Endothelial cell of umbilical vein (primary cell): ENCODE results near the gene SP6. TPM values are rescaled to one million over a fixed set of nuclear protein-coding genes. Genes with fewer than 3 reads are reported as not detected.

Experiments used
- BruUV-seq: library from RNA; stranded (reverse); fragments of 400-500 nt; replicated peaks from 2 replicates; lab custom pipeline; 2021; lab: Mats Ljungman, UMichigan
- CTCF ChIA-PET: fragments of 300-600, 350-600 bp; sonication (Branson Sonifier 250); formaldehyde crosslinking; loops from one replicate; lab custom pipeline; 2021; ENCODE audit warnings: antibody characterized with exemption, inconsistent platforms; lab: Charles Lee
- POLR2A ChIA-PET: fragments of 300-600, 350-600 bp; sonication (Branson Sonifier 250); formaldehyde crosslinking; loops from one replicate; lab custom pipeline; 2021; ENCODE audit warnings: antibody characterized with exemption, inconsistent platforms; lab: Charles Lee
- DNase-seq: peaks from one replicate; pipeline ENCODE4 v3.0.0-alpha.2; 2011; ENCODE audit warnings: low read depth, low spot score
- FAIRE-seq: peaks from 2 replicates; lab custom pipeline; 2011; peaks lifted over from hg19 to GRCh38; lab: Jason Lieb, UNC
- H2AFZ ChIP-seq: 2 replicates; pipeline ENCODE4 v1.6.0; 2012; ENCODE audit warnings: low read depth, low read length, control low read depth, inconsistent platforms
- H3K27ac ChIP-seq: 2 replicates; pipeline ENCODE4 v1.5.1; 2011; ENCODE audit warnings: low read depth, mild to moderate bottlenecking, control low read depth, low read length, moderate library complexity; ENCODE audit not compliant: insufficient read depth
- H3K27me3 ChIP-seq, 2 experiments: 2 replicates each; pipeline versions ENCODE4 v1.6.0 to v1.6.1; 2011; ENCODE audit warnings: low read length in 2 of 2, mixed read lengths in 1 of 2; ENCODE audit not compliant: control insufficient read depth in 2 of 2, insufficient read depth in 2 of 2
- H3K36me3 ChIP-seq, 2 experiments: 2 replicates in 1 of 2; 3 replicates in 1 of 2; pipeline ENCODE4 v1.5.1; 2011; ENCODE audit warnings: low read length in 2 of 2, mild to moderate bottlenecking in 1 of 2, moderate library complexity in 1 of 2; ENCODE audit not compliant: control insufficient read depth in 2 of 2, insufficient read depth in 2 of 2; ENCODE audit errors: extremely low read depth in 1 of 2
- H3K4me1 ChIP-seq: 3 replicates; pipeline ENCODE4 v1.5.1; 2011; ENCODE audit warnings: mild to moderate bottlenecking, low read length; ENCODE audit not compliant: control insufficient read depth, insufficient read depth; ENCODE audit errors: extremely low read depth
- H3K4me2 ChIP-seq: 2 replicates; pipeline ENCODE4 v1.6.1; 2011; ENCODE audit warnings: low read length, control low read depth, mixed read lengths; ENCODE audit not compliant: insufficient read depth
- H3K4me3 ChIP-seq, 3 experiments: fragments of 200-600 bp in 1 of 3; sonication (generic), shearing (Covaris generic) in 1 of 3; replicated peaks in 1 of 3; 2 replicates each; pipeline ENCODE4 v1.5.1; 2011 to 2016; ENCODE audit warnings: control low read depth in 3 of 3, low read length in 3 of 3, mild to moderate bottlenecking in 2 of 3, inconsistent platforms in 1 of 3, low read depth in 1 of 3, moderate library complexity in 1 of 3; ENCODE audit not compliant: insufficient read depth in 1 of 3
- H3K79me2 ChIP-seq: 2 replicates; pipeline ENCODE4 v1.6.0; 2012; ENCODE audit warnings: low read length, inconsistent platforms; ENCODE audit not compliant: control insufficient read depth, insufficient read depth
- H3K9ac ChIP-seq: replicated peaks from 2 replicates; pipeline ENCODE3; 2011; ENCODE audit warnings: low read length, control low read depth; ENCODE audit not compliant: insufficient read depth; ENCODE audit errors: extremely low read depth
- H3K9me1 ChIP-seq: replicated peaks from 3 replicates; pipeline ENCODE4 v1.6.0; 2011; ENCODE audit warnings: mild to moderate bottlenecking, low read length; ENCODE audit not compliant: control insufficient read depth, insufficient read depth; ENCODE audit errors: extremely low read depth
- H3K9me3 ChIP-seq: replicated peaks from 2 replicates; pipeline ENCODE4 v1.5.1; 2012; ENCODE audit warnings: low read length, inconsistent platforms; ENCODE audit not compliant: control insufficient read depth, insufficient read depth
- H4K20me1 ChIP-seq: replicated peaks from 2 replicates; pipeline ENCODE3; 2011; ENCODE audit warnings: mild to moderate bottlenecking, low read length; ENCODE audit not compliant: control insufficient read depth, insufficient read depth; ENCODE audit errors: extremely low read depth
- EZH2 ChIP-seq: IDR thresholded peaks from 2 replicates; pipeline ENCODE4 v1.6.1; 2012; ENCODE audit warnings: borderline replicate concordance, low read depth, mild to moderate bottlenecking, moderate library complexity, low read length, inconsistent platforms; ENCODE audit not compliant: severe bottlenecking
- FOS ChIP-seq: IDR thresholded peaks from 2 replicates; pipeline ENCODE4 v1.6.1; 2011; ENCODE audit warnings: mild to moderate bottlenecking, low read length, moderate library complexity, borderline replicate concordance; ENCODE audit not compliant: insufficient read depth
- GATA2 ChIP-seq: IDR thresholded peaks from 2 replicates; pipeline ENCODE4 v1.7.0; 2011; ENCODE audit warnings: low read depth, mild to moderate bottlenecking, moderate library complexity, mixed read lengths, low read length; ENCODE audit not compliant: insufficient read length, insufficient read depth
- JUN ChIP-seq: IDR thresholded peaks from 2 replicates; pipeline ENCODE4 v1.6.1; 2011; ENCODE audit warnings: borderline replicate concordance, low read depth; ENCODE audit not compliant: insufficient read length, insufficient read depth
- MYC ChIP-seq: IDR thresholded peaks from one replicate; pipeline ENCODE4 v1.6.1; 2011; ENCODE audit warnings: mild to moderate bottlenecking, low read depth, low read length
- POLR2A ChIP-seq: IDR thresholded peaks from 2 replicates; pipeline ENCODE4 v1.6.1; 2012; ENCODE audit warnings: low read depth, mild to moderate bottlenecking, control low read depth, low read length
- POLR2AphosphoS5 ChIP-seq: IDR thresholded peaks from 2 replicates; pipeline ENCODE4 v1.6.1; 2012; ENCODE audit warnings: low read depth, mild to moderate bottlenecking, control low read depth, low read length, moderate library complexity; ENCODE audit not compliant: insufficient read depth
- dilution Hi-C: fragments of 300-500 bp; cut with MboI; formaldehyde crosslinking; loops from one replicate; pipeline ENCODE4 v1.15.0; 2019; ENCODE audit warnings: low sequenced_read_pairs; ENCODE audit not compliant: extremely low pct_ligation_motif_present
- intact Hi-C: fragments of 100-400 bp; cut with micrococcal nuclease; formaldehyde crosslinking; loops from one replicate; pipeline ENCODE4 v1.10.0; 2022
- polyA plus RNA-seq, 4 experiments: library from polyadenylated mRNA; depleted of rRNA in 3 of 4; stranded (reverse) in 3 of 4; unstranded in 1 of 4; fragments of >200 nt; gene quantifications; 2 replicates each; pipeline versions ENCODE4 v1.2.1 to v1.2.3, GENCODE V29; 2011 to 2012; ENCODE audit warnings: missing spikeins in 1 of 4
- total RNA-seq: library from RNA; stranded (reverse); gene quantifications from 2 replicates; pipeline ENCODE4 v1.2.3, GENCODE V29; 2021
- TF ChIP-seq, protein P1 (sequence below), 2 donors: IDR thresholded peaks; 1 replicate in 1 of 2; 2 replicates in 1 of 2; pipeline ENCODE4 v1.5.1; 2011; ENCODE audit warnings: low read length in 2 of 2, mild to moderate bottlenecking in 2 of 2, moderate library complexity in 2 of 2, control low read depth in 1 of 2, inconsistent platforms in 1 of 2, low read depth in 1 of 2; ENCODE audit not compliant: insufficient read depth in 1 of 2; ENCODE audit errors: extremely low read depth in 1 of 2
- TF ChIP-seq, protein P2 (sequence below): IDR thresholded peaks from 2 replicates; pipeline ENCODE4 v1.6.1; 2011; ENCODE audit not compliant: insufficient read depth, insufficient read length

SP6 gene
- total and polyA plus RNA-seq, 2 donors (not counting 3 experiments of a cell fraction or from before 2014, with no cell fraction given) = 0.11 to 1.3 TPM

DNA sequence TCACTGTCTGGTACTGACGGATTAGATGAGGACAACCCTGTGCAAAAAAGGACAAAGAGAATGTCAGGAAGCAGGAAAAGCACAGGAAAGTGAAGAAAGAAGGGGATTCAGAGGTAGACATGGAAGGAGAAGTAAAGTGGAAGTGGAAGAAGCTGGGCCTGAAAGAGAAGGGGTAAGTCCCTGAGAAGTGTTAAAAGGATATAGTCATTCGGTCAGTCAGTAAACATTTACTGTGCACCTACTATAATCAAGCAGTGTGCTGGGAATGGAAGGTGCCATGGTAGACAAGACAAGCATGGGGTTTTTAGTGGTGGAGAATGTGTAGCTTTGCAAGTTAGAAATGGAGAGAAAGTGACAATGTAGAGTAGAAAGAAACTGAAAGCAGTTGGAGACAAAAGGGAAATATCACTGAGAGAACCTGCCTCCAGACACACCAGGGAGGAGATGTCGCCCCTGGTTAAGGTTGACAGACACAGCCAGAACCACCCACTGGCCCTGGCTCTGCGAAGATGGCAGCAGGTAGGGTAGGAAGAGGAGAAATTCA, 40.7 kb upstream of the SP6 start:
- POLR2A ChIA-PET = no interaction called here
- no peak for FAIRE-seq
- H3K4me2 ChIP-seq = no peak overlapping the region

More for the DNA sequence above, 40.7 kb upstream of the SP6 start:
- no peak overlapping the region for H3K4me3 ChIP-seq
- no peaks in the 10 kb centered on the region for H3K9me3 ChIP-seq
- H3K27me3 ChIP-seq = no peaks in the 10 kb centered on the region
- TF ChIP-seq, protein P1, sequence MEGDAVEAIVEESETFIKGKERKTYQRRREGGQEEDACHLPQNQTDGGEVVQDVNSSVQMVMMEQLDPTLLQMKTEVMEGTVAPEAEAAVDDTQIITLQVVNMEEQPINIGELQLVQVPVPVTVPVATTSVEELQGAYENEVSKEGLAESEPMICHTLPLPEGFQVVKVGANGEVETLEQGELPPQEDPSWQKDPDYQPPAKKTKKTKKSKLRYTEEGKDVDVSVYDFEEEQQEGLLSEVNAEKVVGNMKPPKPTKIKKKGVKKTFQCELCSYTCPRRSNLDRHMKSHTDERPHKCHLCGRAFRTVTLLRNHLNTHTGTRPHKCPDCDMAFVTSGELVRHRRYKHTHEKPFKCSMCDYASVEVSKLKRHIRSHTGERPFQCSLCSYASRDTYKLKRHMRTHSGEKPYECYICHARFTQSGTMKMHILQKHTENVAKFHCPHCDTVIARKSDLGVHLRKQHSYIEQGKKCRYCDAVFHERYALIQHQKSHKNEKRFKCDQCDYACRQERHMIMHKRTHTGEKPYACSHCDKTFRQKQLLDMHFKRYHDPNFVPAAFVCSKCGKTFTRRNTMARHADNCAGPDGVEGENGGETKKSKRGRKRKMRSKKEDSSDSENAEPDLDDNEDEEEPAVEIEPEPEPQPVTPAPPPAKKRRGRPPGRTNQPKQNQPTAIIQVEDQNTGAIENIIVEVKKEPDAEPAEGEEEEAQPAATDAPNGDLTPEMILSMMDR (IDR thresholded peaks at IDR 0.05; ENCODE audit: extremely low read depth in 1 of 2, insufficient read depth in 1 of 2, low read depth in 1 of 2, low read length in 2 of 2) = no peak
- TF ChIP-seq EZH2 (no peak), GATA2 (no peak), POLR2AphosphoS5 (no peak), MYC (no peak), POLR2A (no peak), JUN (no peak), FOS (no peak)
- TF ChIP-seq, protein P2, sequence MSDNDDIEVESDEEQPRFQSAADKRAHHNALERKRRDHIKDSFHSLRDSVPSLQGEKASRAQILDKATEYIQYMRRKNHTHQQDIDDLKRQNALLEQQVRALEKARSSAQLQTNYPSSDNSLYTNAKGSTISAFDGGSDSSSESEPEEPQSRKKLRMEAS = no peak
- H2AFZ ChIP-seq = no peak overlapping the region
- CTCF ChIA-PET = interaction anchor here (1.0 to 9.6 kb wide), 5 partner anchors 44 to 128 kb away, joined by 3 to 367 read pairs (median 5); partner anchors contain the start of genes SCRN2 and SP6
- no peak overlapping the region for H3K27ac ChIP-seq
- no peaks in the 10 kb centered on the region for H3K79me2 ChIP-seq
- H4K20me1 ChIP-seq = no peaks in the 10 kb centered on the region
- H3K9ac ChIP-seq = no peak overlapping the region
- no TSS peak for BruUV-seq
- H3K36me3 ChIP-seq = no peaks in the 10 kb centered on the region
- dilution Hi-C loops = no loop called here
- H3K9me1 ChIP-seq = no peaks in the 10 kb centered on the region
- H3K4me1 ChIP-seq = peaks cover 7% of the 10 kb centered on the region
- intact Hi-C loops = no loop called here
- DNase-seq = no peak
